LNCAP (cell line): ENCODE results near the gene GPR162.

Experiments used
- CTCF ChIP-seq: fragments of 450-650 bp; IDR thresholded peaks from 2 replicates; pipeline ENCODE4 v1.5.1; 2017; ENCODE audit warnings: mild to moderate bottlenecking

Gene GPR162

GRCh38 chr12:6783828-6784227 is 37.8 kb upstream of the GPR162 start:
- no peak for TF ChIP-seq CTCF

GRCh38 chr12:6784296-6784695 is 37.3 kb upstream of the GPR162 start:
- TF ChIP-seq CTCF = no peak

- no peak for TF ChIP-seq CTCF
Measured at GRCh38 chr12:6784761-6785160, 36.9 kb upstream of the GPR162 start.

GRCh38 chr12:6786416-6787094 is 35.1 kb upstream of the GPR162 start:
- no peak for TF ChIP-seq CTCF

DNA sequence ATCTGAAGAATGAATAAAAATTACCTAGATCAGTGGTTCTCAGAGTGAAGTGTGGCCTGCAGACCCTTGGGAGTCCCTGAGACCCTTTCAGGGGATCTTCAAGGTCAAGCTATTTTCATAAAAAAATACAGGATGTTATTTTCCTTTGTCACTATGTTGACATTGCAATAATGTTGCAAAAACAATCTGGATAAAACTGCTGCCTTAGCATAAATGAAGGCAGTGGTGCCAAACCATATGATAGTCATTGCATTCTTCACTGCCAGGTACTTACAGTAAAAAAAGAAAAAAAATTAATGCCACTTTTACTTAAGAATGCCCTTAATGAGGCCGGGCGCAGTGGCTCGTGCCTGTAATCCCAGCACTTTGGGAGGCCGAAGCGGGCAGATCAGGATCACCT is 34.3 kb upstream of the GPR162 start:
- no peak for TF ChIP-seq CTCF

DNA sequence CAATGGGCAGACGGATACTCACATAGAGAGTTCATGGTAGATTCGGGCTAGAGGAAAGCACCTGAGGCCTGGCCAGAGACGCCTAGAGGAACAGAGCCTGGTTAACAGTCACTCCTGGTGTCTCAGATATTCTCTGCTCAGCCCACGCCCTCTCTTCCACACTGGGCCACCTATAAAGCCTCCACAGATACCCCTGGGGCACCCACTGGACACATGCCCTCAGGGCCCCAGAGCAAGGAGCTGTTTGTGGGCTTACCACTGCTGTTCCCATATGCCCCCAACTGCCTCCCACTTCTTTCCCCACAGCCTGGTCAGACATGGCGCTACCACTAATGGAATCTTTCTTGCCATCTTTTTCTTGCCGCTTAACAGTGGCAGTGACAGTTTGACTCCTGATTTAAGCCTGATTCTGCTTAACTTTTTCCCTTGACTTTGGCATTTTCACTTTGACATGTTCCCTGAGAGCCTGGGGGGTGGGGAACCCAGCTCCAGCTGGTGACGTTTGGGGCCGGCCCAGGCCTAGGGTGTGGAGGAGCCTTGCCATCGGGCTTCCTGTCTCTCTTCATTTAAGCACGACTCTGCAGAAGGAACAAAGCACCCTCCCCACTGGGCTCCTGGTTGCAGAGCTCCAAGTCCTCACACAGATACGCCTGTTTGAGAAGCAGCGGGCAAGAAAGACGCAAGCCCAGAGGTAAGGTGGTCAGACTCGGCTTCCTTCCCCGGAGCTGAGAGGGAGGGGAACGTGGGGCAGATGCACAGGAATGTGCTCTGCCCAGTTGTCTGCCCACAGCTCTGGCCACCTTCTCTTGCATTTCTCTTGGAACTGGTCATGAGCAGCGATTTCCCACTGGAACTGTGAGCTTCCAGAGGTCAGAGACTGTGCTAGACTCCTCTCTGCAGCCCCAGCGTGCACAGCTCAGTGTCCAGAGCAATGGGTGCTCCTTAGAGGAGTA is 32.4 kb upstream of the GPR162 start, which contains the start of gene CD4:
Gene CD4, plus strand, starts transcription at position 557 of the 953 bp plus-strand sequence. CDS start 10,611 bp downstream, outside the sequence.
- no peak for TF ChIP-seq CTCF

- no peak for TF ChIP-seq CTCF
Measured at GRCh38 chr12:6790496-6791150, 31.0 kb upstream of the GPR162 start.
